EH (cell line): Measurements from ENCODE around the gene CEACAM8.
A peak's percentile ranks its signal among the peaks of the same experiment; 100 is the strongest.
"Not testable (repeated sequence)": the region's sequence is repeated elsewhere in the genome, so short reads cannot be mapped to it uniquely, and the experiment has no call there.

Experiments
- DNase-seq: peaks from one replicate; pipeline ENCODE4 v3.0.0-alpha.2; 2015; ENCODE audit warnings: low read depth

Gene CEACAM8

DNA sequence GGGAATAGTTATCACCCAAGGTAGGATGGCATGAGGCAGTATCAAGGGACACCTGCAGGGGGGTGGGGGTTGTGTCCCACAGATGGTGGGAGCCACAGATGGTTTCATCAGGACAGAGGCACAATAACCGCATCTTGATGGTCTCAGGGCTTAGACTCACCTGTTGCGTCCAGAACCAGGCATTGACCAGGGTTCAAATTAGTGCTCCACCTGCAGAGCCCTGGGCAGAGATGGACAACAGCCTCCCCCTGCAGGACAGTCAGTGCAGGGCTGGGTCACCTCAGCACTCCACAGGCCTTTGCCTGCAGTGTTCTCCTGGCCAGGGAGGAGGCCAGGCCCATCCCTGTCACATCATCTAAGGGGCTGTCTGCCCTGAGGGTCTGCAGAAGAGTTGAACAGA lies 51.9 kb downstream of the CEACAM8 start:
- no peak for DNase-seq

DNA sequence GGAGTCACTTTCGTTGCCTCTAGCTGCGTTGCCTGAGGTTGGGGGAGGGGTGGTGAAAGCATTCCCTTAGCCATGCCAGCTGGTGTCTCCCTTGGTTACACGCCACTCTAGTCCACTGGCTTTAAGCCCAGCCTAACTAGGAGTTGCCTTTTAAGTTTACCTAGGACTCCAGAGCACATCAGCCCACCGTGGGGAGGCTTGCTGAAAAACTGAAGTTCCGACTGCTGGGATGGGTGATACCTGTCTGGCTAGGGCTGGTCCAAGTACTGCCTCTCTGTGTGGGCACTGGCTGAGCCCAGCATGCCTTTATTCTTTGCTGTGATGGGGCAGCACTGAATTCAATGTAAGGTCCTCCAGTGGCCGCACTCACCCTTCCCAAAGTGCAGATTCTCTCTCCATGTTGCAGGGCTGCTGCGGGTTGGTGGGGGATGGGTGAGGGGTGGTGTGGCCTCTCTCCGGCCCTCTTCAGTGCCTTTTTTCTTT lies 54.6 kb downstream of the CEACAM8 start:
- peak; percentile 32 for DNase-seq

DNA sequence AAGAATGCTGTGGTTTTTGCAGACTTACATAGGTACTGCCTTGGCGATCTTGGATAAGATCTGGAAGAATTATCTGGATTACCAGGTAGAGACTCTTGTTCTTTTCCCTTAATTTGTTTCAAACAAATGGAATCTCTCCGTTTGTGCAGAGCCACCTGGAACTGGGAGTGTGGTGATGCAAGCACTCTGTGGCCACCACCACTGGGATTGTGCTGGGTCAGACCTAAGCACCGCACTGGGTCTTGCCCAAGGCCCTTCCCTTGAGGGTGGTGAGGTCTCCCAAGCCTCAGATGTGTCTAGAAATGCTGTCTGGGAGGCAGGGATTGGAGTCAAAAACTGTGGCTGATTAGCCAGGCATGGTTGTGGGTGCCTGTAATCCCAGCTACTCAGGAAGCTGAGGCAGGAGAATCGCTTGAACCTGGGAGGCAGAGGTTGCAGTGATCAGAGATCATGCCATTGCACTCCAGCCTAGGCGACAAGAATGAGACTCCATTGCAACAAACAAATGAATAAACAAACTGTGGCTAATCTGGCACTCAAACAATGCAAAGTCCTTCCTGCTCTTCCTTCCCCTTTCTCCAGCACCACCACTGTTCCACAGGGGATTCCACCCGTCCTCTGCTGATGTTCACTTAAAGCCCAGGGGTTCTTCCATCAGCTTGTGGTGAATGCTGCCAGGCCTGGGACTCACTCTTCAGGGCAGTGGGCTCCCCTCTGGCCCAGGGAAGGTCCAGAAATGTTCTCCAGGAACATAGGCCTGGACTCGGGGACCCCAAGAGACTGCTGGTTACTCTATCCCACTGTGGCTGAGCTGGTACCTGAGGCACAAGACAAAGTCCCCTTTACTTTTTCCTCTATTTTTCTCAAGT lies 55.6 kb downstream of the CEACAM8 start:
- no peak for DNase-seq

DNA sequence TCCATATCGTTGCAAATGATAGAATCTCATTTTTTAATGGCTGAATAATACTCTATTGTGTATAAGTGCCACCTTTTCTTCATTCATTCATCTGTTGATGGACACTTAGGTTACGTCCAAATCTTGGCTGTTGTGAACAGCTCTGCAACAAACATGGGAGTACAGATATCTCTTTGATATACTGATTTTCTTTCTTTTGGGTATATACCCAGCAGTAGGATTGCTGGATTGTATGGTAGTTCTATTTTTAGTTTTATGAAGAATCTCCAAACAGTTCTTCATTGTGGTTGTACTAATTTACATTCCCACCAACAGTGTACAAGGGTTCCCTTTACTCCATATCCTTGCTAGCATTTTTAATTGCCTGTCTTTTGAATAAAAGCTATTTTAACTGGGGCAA lies 59.4 kb downstream of the CEACAM8 start:
- not testable (repeated sequence) for DNase-seq

DNA sequence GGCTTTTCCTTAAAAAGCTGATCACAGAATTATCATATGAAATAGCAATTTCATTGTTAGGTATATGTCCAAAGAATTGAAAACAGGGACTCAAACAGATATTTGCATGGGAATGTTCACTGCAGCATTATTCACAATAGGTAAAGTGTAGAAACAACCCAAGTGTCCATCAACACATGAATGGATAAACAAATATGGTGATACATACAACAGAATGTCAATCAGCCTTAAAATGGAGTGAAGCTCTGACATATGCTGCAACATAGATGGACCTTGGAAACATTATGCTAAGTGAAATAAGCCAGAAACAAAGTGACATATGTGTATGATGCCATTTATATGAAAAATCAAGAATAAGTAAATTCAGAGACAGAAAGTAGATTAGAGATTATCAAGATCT lies 60.3 kb downstream of the CEACAM8 start:
- no peak for DNase-seq

DNA sequence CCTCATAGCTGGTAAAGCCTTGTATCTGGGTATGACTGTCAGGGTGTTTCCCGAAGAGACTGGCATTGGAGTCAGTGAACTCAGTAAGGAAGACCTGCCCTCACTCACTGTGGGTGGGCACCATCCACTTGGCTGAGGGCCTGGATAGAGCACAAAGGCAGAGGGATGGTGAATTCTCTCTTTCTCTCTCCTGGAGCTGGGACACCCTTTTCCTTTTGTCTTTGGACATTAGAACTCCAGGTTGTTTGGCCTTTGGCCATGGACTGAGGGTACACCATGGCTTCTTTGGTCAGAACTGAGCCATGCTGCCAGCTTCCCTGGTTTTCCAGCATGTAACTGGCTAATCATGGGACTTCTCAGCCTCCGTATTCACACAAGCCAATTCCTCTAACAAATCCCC lies 61.8 kb downstream of the CEACAM8 start:
- DNase-seq: no peak

DNA sequence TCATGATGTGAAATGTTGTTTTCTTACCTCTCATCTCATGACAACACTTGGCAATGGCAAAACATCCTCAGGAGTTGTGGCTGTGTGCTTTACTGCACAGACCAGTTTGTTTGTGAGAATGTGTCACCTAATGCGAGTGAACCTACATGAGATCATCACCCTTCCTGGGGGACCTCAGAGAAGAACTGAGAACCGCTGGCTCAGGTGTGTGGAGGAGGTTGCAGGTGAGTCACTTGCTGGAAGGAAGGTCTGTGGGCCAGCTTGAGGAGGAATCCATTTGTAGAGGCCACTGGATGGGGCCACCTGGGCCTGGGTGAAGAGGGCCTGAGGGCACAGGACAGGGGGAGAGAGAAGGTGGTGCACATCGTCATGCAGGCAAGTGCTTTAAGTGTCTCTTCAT lies 63.4 kb downstream of the CEACAM8 start:
- no peak for DNase-seq
